ENCODE results near the gene COL9A3.

DNA sequence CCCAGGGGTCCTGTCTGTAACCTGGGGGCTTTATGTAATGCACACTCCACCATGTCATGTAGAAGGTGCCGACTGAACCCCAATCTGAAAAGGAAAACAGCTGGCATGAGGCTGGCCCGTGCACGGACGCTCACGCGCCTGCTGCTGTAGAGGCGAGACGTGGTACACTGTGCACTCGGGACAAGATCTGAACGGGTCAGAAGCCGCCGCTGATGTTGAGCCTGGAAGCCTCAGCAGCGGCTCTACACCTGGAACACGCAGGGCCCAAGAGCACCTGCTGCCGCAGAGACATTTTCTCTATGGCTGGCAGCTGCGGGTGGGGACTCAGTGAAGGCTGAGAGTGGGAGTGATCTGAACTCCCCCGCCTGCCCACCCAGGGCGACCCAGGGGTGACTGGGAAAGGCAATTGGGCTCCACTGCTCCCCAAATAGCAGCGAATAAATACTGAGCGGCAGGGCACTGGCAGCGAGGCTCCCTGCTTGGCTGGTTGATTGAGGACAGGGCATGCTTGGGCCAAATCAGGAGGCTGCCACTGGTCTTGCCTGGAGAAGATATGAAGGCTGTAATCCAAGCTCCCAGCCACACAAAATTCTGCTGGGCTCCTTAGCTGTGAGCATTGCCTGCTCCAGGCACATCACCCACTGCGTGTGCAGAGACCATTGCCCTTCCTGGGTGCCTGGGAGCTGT, 14.7 kb upstream of the COL9A3 start:
- no peak for TF ChIP-seq NPAS2 (CRISPR knock-in tag; IDR thresholded peaks at IDR 0.05; ENCODE audit: borderline replicate concordance)
- TF ChIP-seq, protein P1, sequence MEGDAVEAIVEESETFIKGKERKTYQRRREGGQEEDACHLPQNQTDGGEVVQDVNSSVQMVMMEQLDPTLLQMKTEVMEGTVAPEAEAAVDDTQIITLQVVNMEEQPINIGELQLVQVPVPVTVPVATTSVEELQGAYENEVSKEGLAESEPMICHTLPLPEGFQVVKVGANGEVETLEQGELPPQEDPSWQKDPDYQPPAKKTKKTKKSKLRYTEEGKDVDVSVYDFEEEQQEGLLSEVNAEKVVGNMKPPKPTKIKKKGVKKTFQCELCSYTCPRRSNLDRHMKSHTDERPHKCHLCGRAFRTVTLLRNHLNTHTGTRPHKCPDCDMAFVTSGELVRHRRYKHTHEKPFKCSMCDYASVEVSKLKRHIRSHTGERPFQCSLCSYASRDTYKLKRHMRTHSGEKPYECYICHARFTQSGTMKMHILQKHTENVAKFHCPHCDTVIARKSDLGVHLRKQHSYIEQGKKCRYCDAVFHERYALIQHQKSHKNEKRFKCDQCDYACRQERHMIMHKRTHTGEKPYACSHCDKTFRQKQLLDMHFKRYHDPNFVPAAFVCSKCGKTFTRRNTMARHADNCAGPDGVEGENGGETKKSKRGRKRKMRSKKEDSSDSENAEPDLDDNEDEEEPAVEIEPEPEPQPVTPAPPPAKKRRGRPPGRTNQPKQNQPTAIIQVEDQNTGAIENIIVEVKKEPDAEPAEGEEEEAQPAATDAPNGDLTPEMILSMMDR (IDR thresholded peaks at IDR 0.05) = no peak

Data from A549 (cell line).